HEK293 (cell line): Measurements from ENCODE around the gene CYB5B.

Experiments used
- CTCF ChIA-PET: fragments of 350-600 bp; formaldehyde crosslinking; extraction: SDS; loops from one replicate; lab custom pipeline; 2021; ENCODE audit warnings: antibody characterized with exemption; lab: Yijun Ruan, JAX
- POLR2A ChIA-PET: fragments of 300-600 bp; formaldehyde crosslinking; extraction: SDS; loops from one replicate; lab custom pipeline; 2020; ENCODE audit warnings: antibody characterized with exemption, inconsistent platforms; lab: Yijun Ruan, JAX
- H3K27ac ChIP-seq: fragments of 200-500 bp; sonication (Bioruptor generic); 2 replicates; pipeline ENCODE4 v1.5.1; 2014; ENCODE audit warnings: low read depth, low read length, control low read depth, inconsistent platforms; ENCODE audit errors: extremely low read depth
- H3K36me3 ChIP-seq, 2 experiments: fragments of 200-500 bp in 1 of 2; sonication (Bioruptor generic) in 1 of 2; 1 replicate in 1 of 2; 2 replicates in 1 of 2; pipeline ENCODE4 v1.5.1; 2014 to 2017; ENCODE audit warnings: inconsistent platforms in 2 of 2, low read length in 2 of 2; ENCODE audit not compliant: control insufficient read depth in 2 of 2, insufficient read depth in 1 of 2
- H3K4me1 ChIP-seq: fragments of 200-500 bp; sonication (Bioruptor generic); 2 replicates; pipeline ENCODE4 v1.5.1; 2014; ENCODE audit warnings: mild to moderate bottlenecking, low read length, inconsistent platforms; ENCODE audit not compliant: control insufficient read depth, insufficient read depth
- H3K4me3 ChIP-seq: 2 replicates; pipeline ENCODE4 v1.5.1; 2011; ENCODE audit warnings: low read depth, mild to moderate bottlenecking, control low read depth, low read length, moderate library complexity
- H3K9me3 ChIP-seq: fragments of 200-500 bp; sonication (Bioruptor generic); 2 replicates; pipeline ENCODE4 v1.5.1; 2014; ENCODE audit warnings: low read depth, low read length, inconsistent platforms; ENCODE audit not compliant: control insufficient read depth, insufficient read depth
- BCL11B ChIP-seq: fragments of 450-650 bp; formaldehyde crosslinking; IDR thresholded peaks from 2 replicates; pipeline ENCODE4 v1.5.1; 2016; ENCODE audit warnings: low read depth, missing biosample characterization, missing genetic modification characterization
- FEZF1 ChIP-seq: fragments of 450-650 bp; formaldehyde crosslinking; IDR thresholded peaks from 2 replicates; pipeline ENCODE4 v1.5.1; 2016; ENCODE audit warnings: missing biosample characterization, missing genetic modification characterization
- OSR2 ChIP-seq: fragments of 450-650 bp; formaldehyde crosslinking; IDR thresholded peaks from 2 replicates; pipeline ENCODE4 v1.5.1; 2016; ENCODE audit warnings: missing biosample characterization, missing genetic modification characterization
- TCF7L2 ChIP-seq: IDR thresholded peaks from 2 replicates; pipeline ENCODE4 v1.6.1; 2011; ENCODE audit warnings: low read depth, mild to moderate bottlenecking, inconsistent platforms, low read length, moderate library complexity, borderline replicate concordance
- ZNF114 ChIP-seq: fragments of 450-650 bp; formaldehyde crosslinking; IDR thresholded peaks from 2 replicates; pipeline ENCODE4 v1.5.0; 2017; ENCODE audit warnings: missing biosample characterization, missing genetic modification characterization
- ZNF223 ChIP-seq: fragments of 450-650 bp; formaldehyde crosslinking; IDR thresholded peaks from 2 replicates; pipeline ENCODE4 v1.5.1; 2016; ENCODE audit warnings: missing biosample characterization, missing genetic modification characterization
- ZNF423 ChIP-seq: fragments of 450-650 bp; formaldehyde crosslinking; IDR thresholded peaks from 2 replicates; pipeline ENCODE4 v1.5.1; 2016; ENCODE audit warnings: missing biosample characterization, missing genetic modification characterization
- ZNF555 ChIP-seq: fragments of 450-650 bp; formaldehyde crosslinking; conservative IDR thresholded peaks from 2 replicates; pipeline ENCODE4 v1.5.1; 2017; ENCODE audit warnings: missing biosample characterization, mild to moderate bottlenecking, missing genetic modification characterization, inconsistent platforms
- ZNF660 ChIP-seq: fragments of 450-650 bp; IDR thresholded peaks from 2 replicates; pipeline ENCODE4 v1.5.1; 2018; ENCODE audit warnings: missing biosample characterization, mild to moderate bottlenecking, missing genetic modification characterization
- ZNF670 ChIP-seq: fragments of 450-650 bp; formaldehyde crosslinking; IDR thresholded peaks from 2 replicates; pipeline ENCODE4 v1.5.1; 2016; ENCODE audit warnings: missing biosample characterization, missing genetic modification characterization, low read depth
- ZNF843 ChIP-seq: fragments of 450-650 bp; formaldehyde crosslinking; IDR thresholded peaks from 2 replicates; pipeline ENCODE4 v1.5.1; 2016; ENCODE audit warnings: missing biosample characterization, missing genetic modification characterization
- ZXDB ChIP-seq: fragments of 450-650 bp; formaldehyde crosslinking; IDR thresholded peaks from 2 replicates; pipeline ENCODE4 v1.5.1; 2016; ENCODE audit warnings: missing biosample characterization, missing genetic modification characterization
- TF ChIP-seq, protein P1 (sequence below): fragments of 450-650 bp; formaldehyde crosslinking; IDR thresholded peaks from 2 replicates; pipeline ENCODE4 v1.5.1; 2016; ENCODE audit warnings: missing biosample characterization, missing genetic modification characterization, low read depth
- TF ChIP-seq, protein P2 (sequence below): fragments of 450-650 bp; formaldehyde crosslinking; IDR thresholded peaks from 2 replicates; pipeline ENCODE4 v1.5.1; 2017; ENCODE audit warnings: missing biosample characterization, missing genetic modification characterization
- TF ChIP-seq, protein P3 (sequence below): fragments of 450-650 bp; formaldehyde crosslinking; IDR thresholded peaks from 2 replicates; pipeline ENCODE4 v1.5.1; 2017; ENCODE audit warnings: missing biosample characterization, mild to moderate bottlenecking, missing genetic modification characterization, moderate library complexity
- TF ChIP-seq, protein P4 (sequence below): fragments of 450-650 bp; formaldehyde crosslinking; IDR thresholded peaks from 2 replicates; pipeline ENCODE4 v1.5.1; 2016; ENCODE audit warnings: missing biosample characterization, missing genetic modification characterization
- TF ChIP-seq, protein P5 (sequence below): fragments of 450-650 bp; formaldehyde crosslinking; IDR thresholded peaks from 2 replicates; pipeline ENCODE4 v1.5.1; 2017; ENCODE audit warnings: missing biosample characterization, missing genetic modification characterization

Gene CYB5B

DNA sequence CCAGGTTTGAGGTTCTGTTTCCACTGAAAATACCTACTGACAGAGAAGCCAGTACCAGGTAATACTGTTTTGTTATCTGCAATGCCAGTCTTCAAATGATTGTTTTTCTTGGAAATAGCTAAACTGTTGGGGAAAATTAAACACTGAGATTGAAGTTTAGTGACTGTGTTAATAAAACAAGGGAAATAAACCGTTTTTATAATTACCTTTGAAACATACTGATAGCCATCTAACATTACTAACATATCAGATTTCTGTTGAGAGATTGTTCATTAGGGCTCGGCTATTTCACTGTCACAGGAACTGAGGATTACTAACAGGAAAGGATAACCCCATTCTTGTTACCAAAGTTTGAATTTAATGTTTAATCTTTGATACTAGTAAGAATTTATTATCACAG is 42.1 kb downstream of the CYB5B start:
- CTCF ChIA-PET: no interaction called here

DNA sequence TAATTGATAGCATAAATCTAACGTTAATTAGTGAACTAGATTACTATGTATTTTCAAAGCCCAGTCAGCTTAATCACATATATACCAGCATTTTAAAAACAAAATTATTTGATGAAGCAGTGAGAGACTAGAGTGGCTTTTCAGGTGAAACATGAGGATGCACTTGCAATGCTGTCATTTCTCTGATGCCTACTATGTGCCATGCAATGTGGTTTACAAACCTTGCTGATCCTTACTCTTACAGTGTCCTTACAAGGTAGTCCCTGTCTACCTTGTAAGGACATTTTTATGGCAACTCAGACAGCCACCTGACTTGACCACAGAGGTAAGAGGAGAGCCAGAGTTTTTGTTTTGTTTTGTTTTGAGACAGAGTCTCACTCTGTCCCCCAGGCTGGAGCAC is 42.7 kb downstream of the CYB5B start:
- Histone ChIP-seq H3K4me3 (no peak overlapping the region), H3K9me3 (no peaks in the 10 kb centered on the region), H3K36me3 (peaks cover 3 to 9% of the 10 kb centered on the region in 2 experiments; a peak in 1 of 3 replicates), H3K27ac (no peak overlapping the region), H3K4me1 (peaks cover 18% of the 10 kb centered on the region)
- ChIA-PET POLR2A (no interaction called here), CTCF (no interaction called here)
- TF ChIP-seq ZNF660 (tag by site-specific recombination) (no peak), ZNF555 (tag by site-specific recombination) (0 out of 2 replicates have a peak, but pooled peaks have one; percentile 6), ZNF670 (tag by site-specific recombination) (no peak), ZNF114 (tag by site-specific recombination) (no peak)
- TF ChIP-seq, protein P1, sequence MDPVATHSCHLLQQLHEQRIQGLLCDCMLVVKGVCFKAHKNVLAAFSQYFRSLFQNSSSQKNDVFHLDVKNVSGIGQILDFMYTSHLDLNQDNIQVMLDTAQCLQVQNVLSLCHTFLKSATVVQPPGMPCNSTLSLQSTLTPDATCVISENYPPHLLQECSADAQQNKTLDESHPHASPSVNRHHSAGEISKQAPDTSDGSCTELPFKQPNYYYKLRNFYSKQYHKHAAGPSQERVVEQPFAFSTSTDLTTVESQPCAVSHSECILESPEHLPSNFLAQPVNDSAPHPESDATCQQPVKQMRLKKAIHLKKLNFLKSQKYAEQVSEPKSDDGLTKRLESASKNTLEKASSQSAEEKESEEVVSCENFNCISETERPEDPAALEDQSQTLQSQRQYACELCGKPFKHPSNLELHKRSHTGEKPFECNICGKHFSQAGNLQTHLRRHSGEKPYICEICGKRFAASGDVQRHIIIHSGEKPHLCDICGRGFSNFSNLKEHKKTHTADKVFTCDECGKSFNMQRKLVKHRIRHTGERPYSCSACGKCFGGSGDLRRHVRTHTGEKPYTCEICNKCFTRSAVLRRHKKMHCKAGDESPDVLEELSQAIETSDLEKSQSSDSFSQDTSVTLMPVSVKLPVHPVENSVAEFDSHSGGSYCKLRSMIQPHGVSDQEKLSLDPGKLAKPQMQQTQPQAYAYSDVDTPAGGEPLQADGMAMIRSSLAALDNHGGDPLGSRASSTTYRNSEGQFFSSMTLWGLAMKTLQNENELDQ (tag by site-specific recombination): no peak

More for the DNA sequence above, 42.1 kb downstream of the CYB5B start:
- H3K4me3 ChIP-seq: no peak overlapping the region
- POLR2A ChIA-PET: no interaction called here
- H3K36me3 ChIP-seq: peaks cover 3 to 9% of the 10 kb centered on the region in 2 experiments; a peak in 1 of 3 replicates
- H3K27ac ChIP-seq: no peak overlapping the region
- H3K9me3 ChIP-seq: no peaks in the 10 kb centered on the region
- TF ChIP-seq BCL11B (tag by site-specific recombination): no peak
- TF ChIP-seq ZNF423 (tag by site-specific recombination): no peak
- TF ChIP-seq, protein P2, sequence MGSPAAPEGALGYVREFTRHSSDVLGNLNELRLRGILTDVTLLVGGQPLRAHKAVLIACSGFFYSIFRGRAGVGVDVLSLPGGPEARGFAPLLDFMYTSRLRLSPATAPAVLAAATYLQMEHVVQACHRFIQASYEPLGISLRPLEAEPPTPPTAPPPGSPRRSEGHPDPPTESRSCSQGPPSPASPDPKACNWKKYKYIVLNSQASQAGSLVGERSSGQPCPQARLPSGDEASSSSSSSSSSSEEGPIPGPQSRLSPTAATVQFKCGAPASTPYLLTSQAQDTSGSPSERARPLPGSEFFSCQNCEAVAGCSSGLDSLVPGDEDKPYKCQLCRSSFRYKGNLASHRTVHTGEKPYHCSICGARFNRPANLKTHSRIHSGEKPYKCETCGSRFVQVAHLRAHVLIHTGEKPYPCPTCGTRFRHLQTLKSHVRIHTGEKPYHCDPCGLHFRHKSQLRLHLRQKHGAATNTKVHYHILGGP (tag by site-specific recombination): peak; percentile 27; the same call in 1 of the 2 replicates
- no peak for TF ChIP-seq ZNF223 (tag by site-specific recombination)
- TF ChIP-seq TCF7L2: 0 out of 2 replicates have a peak, but pooled peaks have one; percentile 27
- TF ChIP-seq, protein P3, sequence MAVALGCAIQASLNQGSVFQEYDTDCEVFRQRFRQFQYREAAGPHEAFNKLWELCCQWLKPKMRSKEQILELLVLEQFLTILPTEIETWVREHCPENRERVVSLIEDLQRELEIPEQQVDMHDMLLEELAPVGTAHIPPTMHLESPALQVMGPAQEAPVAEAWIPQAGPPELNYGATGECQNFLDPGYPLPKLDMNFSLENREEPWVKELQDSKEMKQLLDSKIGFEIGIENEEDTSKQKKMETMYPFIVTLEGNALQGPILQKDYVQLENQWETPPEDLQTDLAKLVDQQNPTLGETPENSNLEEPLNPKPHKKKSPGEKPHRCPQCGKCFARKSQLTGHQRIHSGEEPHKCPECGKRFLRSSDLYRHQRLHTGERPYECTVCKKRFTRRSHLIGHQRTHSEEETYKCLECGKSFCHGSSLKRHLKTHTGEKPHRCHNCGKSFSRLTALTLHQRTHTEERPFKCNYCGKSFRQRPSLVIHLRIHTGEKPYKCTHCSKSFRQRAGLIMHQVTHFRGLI (tag by site-specific recombination): peak; percentile 13; the same call in 1 of the 2 replicates
- TF ChIP-seq, protein P4, sequence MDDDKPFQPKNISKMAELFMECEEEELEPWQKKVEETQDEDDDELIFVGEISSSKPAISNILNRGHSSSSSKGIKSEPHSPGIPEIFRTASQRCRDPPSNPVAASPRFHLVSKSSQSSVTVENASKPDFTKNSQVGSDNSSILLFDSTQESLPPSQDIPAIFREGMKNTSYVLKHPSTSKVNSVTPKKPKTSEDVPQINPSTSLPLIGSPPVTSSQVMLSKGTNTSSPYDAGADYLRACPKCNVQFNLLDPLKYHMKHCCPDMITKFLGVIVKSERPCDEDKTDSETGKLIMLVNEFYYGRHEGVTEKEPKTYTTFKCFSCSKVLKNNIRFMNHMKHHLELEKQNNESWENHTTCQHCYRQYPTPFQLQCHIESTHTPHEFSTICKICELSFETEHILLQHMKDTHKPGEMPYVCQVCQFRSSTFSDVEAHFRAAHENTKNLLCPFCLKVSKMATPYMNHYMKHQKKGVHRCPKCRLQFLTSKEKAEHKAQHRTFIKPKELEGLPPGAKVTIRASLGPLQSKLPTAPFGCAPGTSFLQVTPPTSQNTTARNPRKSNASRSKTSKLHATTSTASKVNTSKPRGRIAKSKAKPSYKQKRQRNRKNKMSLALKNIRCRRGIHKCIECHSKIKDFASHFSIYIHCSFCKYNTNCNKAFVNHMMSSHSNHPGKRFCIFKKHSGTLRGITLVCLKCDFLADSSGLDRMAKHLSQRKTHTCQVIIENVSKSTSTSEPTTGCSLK (tag by site-specific recombination): no peak
- TF ChIP-seq ZNF843 (tag by site-specific recombination): peak; percentile 43; the same call in 1 of the 2 replicates
- TF ChIP-seq, protein P5, sequence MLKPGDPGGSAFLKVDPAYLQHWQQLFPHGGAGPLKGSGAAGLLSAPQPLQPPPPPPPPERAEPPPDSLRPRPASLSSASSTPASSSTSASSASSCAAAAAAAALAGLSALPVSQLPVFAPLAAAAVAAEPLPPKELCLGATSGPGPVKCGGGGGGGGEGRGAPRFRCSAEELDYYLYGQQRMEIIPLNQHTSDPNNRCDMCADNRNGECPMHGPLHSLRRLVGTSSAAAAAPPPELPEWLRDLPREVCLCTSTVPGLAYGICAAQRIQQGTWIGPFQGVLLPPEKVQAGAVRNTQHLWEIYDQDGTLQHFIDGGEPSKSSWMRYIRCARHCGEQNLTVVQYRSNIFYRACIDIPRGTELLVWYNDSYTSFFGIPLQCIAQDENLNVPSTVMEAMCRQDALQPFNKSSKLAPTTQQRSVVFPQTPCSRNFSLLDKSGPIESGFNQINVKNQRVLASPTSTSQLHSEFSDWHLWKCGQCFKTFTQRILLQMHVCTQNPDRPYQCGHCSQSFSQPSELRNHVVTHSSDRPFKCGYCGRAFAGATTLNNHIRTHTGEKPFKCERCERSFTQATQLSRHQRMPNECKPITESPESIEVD (tag by site-specific recombination): peak; percentile 64
- TF ChIP-seq ZXDB (tag by site-specific recombination): peak; percentile 34; the same call in 1 of the 2 replicates
- TF ChIP-seq FEZF1 (tag by site-specific recombination): peak; percentile 66
- peak; percentile 55; the same call in 1 of the 2 replicates for TF ChIP-seq OSR2
- H3K4me1 ChIP-seq: peaks cover 18% of the 10 kb centered on the region
